SIG-M5 treated with dmso at 0.1 percent for 504 hours (cell line): ENCODE data around the gene PTPN14.
"Not testable (repeated sequence)": the region's sequence is repeated elsewhere in the genome, so short reads cannot be mapped to it uniquely, and the experiment has no call there.

Experiments
- DNase-seq: peaks from one replicate; lab custom pipeline; 2025; ENCODE audit not compliant: unreplicated experiment; lab: John Stamatoyannopoulos, UW

PTPN14 gene

GRCh38 chr1:214481983-214482634, 69.3 kb downstream of the PTPN14 start:
- not testable (repeated sequence) for DNase-seq

- DNase-seq, result no peak
Measured at GRCh38 chr1:214476986-214477870, 74.2 kb downstream of the PTPN14 start.

GRCh38 chr1:214476229-214476985, 75.0 kb downstream of the PTPN14 start:
- no peak for DNase-seq

GRCh38 chr1:214475746-214476145, 75.7 kb downstream of the PTPN14 start:
- DNase-seq, result no peak

GRCh38 chr1:214475331-214475730, 76.1 kb downstream of the PTPN14 start:
- DNase-seq, result no peak

- DNase-seq, result no peak
Measured at GRCh38 chr1:214474467-214474866, 76.9 kb downstream of the PTPN14 start.

GRCh38 chr1:214473862-214474261, 77.5 kb downstream of the PTPN14 start:
- no peak for DNase-seq

- DNase-seq, result no peak
Measured at GRCh38 chr1:214473387-214473786, 78.0 kb downstream of the PTPN14 start.

GRCh38 chr1:214472364-214472763, 79.0 kb downstream of the PTPN14 start:
- no peak for DNase-seq

GRCh38 chr1:214471458-214471857, 79.9 kb downstream of the PTPN14 start:
- DNase-seq, result no peak

GRCh38 chr1:214470132-214470531, 81.3 kb downstream of the PTPN14 start:
- DNase-seq, result no peak

GRCh38 chr1:214469290-214469689, 82.1 kb downstream of the PTPN14 start:
- no peak for DNase-seq

GRCh38 chr1:214467078-214467585, 84.3 kb downstream of the PTPN14 start:
- no peak for DNase-seq

GRCh38 chr1:214466403-214467077, 84.9 kb downstream of the PTPN14 start:
- peak; percentile 14 for DNase-seq

GRCh38 chr1:214464445-214465287, 86.7 kb downstream of the PTPN14 start:
- DNase-seq, result no peak

GRCh38 chr1:214463596-214463995, 87.8 kb downstream of the PTPN14 start:
- DNase-seq, result no peak

- DNase-seq, result no peak
Measured at GRCh38 chr1:214462882-214463281, 88.5 kb downstream of the PTPN14 start.

- no peak for DNase-seq
Measured at GRCh38 chr1:214461305-214461704, 90.1 kb downstream of the PTPN14 start.

GRCh38 chr1:214460304-214460916, 91.0 kb downstream of the PTPN14 start:
- no peak for DNase-seq
